ENCODE measurements around the gene PRSS38. TPM values are rescaled to one million over a fixed set of nuclear protein-coding genes. Genes with fewer than 3 reads are reported as not detected.
A peak's percentile ranks its signal among the peaks of the same experiment; 100 is the strongest.
"Not testable (repeated sequence)": the region's sequence is repeated elsewhere in the genome, so short reads cannot be mapped to it uniquely, and the experiment has no call there.

Gene PRSS38
- total and polyA plus RNA-seq, 5 experiments from 2014 or later = not detected

DNA sequence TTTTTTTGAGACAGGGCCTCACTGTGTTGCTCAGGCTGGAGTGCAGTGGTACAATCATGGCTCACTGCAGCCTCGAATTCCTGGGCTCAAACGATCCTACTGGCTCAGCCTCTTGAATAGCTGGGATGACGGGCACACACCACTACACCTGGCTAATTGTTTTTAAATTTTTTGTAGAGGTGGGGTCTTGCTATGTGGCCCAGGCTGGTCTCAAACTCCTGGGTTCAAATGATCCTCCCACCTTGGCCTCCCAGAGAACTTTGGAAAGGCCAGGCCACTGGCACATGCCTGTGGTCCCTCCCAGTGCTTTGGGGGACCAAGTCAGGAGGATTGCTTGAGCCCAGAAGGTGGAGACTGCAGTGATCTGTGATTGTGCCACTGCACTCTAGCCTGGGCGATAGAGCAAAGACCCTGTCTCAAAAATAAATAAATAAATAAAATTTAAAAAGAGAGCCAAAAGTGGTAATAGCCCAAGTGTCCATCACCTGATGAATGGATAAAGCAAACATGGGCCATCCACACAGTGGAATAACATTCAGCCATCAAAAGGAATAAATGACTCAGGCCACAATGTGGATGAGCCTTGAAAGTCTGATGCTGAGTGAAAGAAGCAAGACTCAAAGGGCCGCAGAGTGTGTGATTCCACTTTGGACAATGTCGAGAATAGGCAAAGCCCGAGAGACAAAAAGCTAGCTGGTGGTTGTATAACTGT is 40.8 kb downstream of the PRSS38 start:
- Mint-ChIP-seq H3K36me3 (no peaks in the 10 kb centered on the region), H3K4me3 (no peak overlapping the region), H3K9me3 (no peaks in the 10 kb centered on the region), H3K4me1 (peaks cover 0 to 7% (median 3%) of the 10 kb centered on the region in 4 donors), H3K27me3 (peaks cover 0 to 9% (median 2%) of the 10 kb centered on the region in 5 donors), H3K27ac (no peak overlapping the region)
- ATAC-seq = no peak
- POLR2A ChIA-PET = interaction anchor here (1.2 kb wide), 1 partner anchor 13 kb away, joined by 3 read pairs; no protein-coding TSS in a partner anchor
- no peak for DNase-seq

DNA sequence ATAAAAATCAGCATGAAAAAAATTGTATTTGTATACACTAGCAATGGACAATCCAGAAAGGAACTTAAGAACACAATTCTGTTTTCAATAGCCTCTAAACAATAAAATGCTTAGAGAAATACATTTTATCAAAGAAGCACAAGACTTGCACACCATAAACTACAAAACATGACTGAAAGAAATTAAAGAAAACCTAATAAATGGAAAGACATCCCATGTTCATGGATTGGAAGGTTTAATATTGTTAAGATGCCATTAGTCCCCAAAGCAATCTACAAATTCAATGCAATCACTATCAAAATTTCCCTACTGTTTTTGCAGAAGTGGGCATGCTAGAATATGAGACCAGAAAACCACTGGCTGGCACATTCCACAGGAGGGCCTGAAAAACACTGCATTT is 49.4 kb downstream of the PRSS38 start:
- Mint-ChIP-seq H3K36me3 (peaks cover 0 to 11% (median 9%) of the 10 kb centered on the region in 3 donors), H3K27ac (no peak overlapping the region), H3K4me3 (no peak overlapping the region), H3K9me3 (peaks cover 0 to 15% (median 9%) of the 10 kb centered on the region in 9 donors), H3K4me1 (peaks cover 12 to 24% (median 20%) of the 10 kb centered on the region in 4 donors), H3K27me3 (no peaks in the 10 kb centered on the region)
- no peak for DNase-seq
- no peak for ATAC-seq
- POLR2A ChIA-PET = interaction anchor here (0.8 kb wide), 1 partner anchor 11 kb away, joined by 3 read pairs; no protein-coding TSS in a partner anchor

DNA sequence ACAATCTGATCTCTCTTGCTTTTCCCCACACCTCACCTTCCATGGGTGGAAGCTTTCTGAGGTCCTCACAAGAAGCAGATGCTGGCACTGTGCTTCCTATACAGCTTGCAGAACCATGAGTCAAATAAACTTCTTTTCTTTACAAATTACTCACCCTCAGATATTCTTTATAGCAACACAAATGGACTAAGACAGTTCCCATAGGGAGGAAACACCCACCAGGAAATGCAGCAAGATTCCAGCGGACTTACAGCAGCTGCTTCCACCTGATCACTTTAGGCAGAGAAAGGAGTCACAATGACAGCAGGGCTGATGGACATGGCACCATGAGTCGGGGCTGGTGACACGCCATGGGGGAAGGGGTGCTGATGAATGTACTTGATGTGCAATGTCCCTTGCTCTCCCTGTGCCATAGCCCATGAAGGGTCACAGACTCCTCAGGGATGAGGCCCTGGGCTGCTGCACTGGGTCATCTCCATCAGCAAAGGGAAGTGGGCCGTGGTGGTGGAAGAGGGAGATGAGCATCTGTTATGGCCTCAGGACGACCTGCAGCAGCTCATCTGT is 53.9 kb downstream of the PRSS38 start:
- DNase-seq (no peak), ATAC-seq (no peak)
- Mint-ChIP-seq H3K9me3 (peaks cover 0 to 24% (median 16%) of the 10 kb centered on the region in 9 donors), H3K36me3 (peaks cover 0 to 17% (median 15%) of the 10 kb centered on the region in 3 donors), H3K27ac (peak overlapping the region in 8 of 10 donors; percentile 7 to 80 (median 48)), H3K4me1 (peaks cover 28 to 55% (median 44%) of the 10 kb centered on the region in 4 donors), H3K27me3 (peaks cover 0 to 4% (median 0%) of the 10 kb centered on the region in 5 donors), H3K4me3 (peak overlapping the region in 8 of 10 donors; percentile 35 to 82 (median 74))
- POLR2A ChIA-PET = interaction anchor here (0.8 to 3.1 kb wide), 4 partner anchors 12 to 104 kb away, joined by 3 to 23 read pairs (median 4); no protein-coding TSS in a partner anchor

DNA sequence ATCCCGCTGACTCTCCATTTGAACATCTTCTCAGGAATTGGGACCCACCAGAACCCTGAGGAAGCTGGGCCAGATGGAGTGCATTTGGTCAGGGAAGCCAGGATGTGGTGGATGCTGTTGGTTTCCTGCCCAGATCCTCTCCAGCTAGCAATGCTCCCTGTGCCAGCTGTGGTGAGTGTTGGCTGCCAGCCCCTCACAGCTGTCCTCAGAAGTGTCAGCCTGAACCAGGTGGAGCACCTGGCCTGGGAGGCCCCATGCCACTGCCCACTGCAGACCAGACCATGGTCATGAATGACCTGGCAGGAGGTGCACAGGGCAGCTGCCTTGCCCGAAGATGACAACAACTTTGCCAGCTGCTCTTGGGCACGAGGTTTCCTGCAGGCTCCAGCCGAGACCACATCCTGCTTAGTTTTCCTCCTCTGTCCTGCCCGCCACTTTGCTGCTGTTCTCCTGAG is 54.4 kb downstream of the PRSS38 start:
- POLR2A ChIA-PET = interaction anchor here (0.7 to 3.1 kb wide), 5 partner anchors 13 to 104 kb away, joined by 3 to 23 read pairs (median 3); no protein-coding TSS in a partner anchor
- peak overlapping the region in 8 of 10 donors; percentile 37 to 82 (median 73) for H3K27ac Mint-ChIP-seq
- DNase-seq (peak in 3 of 10 donors; percentile 31 to 61 (median 34)), ATAC-seq (peak; percentile 64 to 81)
- peaks cover 0 to 4% (median 0%) of the 10 kb centered on the region in 5 donors for H3K27me3 Mint-ChIP-seq
- peaks cover 28 to 55% (median 44%) of the 10 kb centered on the region in 4 donors for H3K4me1 Mint-ChIP-seq
- peaks cover 0 to 19% (median 11%) of the 10 kb centered on the region in 9 donors for H3K9me3 Mint-ChIP-seq
- peaks cover 0 to 17% (median 10%) of the 10 kb centered on the region in 3 donors for H3K36me3 Mint-ChIP-seq
- H3K4me3 Mint-ChIP-seq = peak overlapping the region; percentile 29 to 88 (median 74)

DNA sequence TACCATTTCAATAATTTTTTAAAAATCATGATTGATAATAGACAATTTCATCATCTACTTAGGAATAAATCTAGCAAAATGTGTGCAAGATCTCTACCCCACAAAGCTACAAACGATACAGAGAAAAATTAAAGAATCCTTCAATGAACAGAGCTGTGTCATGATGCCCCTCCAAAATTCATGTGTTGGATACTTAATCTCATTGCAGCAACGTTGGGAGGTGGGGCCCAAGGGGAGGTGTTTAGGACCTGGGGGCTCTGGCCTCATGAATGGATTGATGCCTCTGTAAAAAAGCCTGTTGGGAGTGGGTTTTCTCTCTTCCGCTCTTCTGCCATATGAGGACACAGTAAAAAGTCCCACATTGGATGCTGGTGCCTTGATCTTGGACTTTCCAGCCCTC is 54.9 kb downstream of the PRSS38 start:
- H3K4me3 Mint-ChIP-seq = peak overlapping the region; percentile 29 to 88 (median 74)
- peaks cover 0 to 17% (median 7%) of the 10 kb centered on the region in 3 donors for H3K36me3 Mint-ChIP-seq
- peaks cover 0 to 15% (median 10%) of the 10 kb centered on the region in 9 donors for H3K9me3 Mint-ChIP-seq
- no peak for DNase-seq
- peaks cover 28 to 55% (median 44%) of the 10 kb centered on the region in 4 donors for H3K4me1 Mint-ChIP-seq
- POLR2A ChIA-PET = interaction anchor here (0.6 to 3.1 kb wide), 6 partner anchors 15 to 105 kb away, joined by 3 to 23 read pairs (median 4); no protein-coding TSS in a partner anchor
- peaks cover 0 to 4% (median 0%) of the 10 kb centered on the region in 5 donors for H3K27me3 Mint-ChIP-seq
- peak overlapping the region in 8 of 10 donors; percentile 49 to 82 (median 73) for H3K27ac Mint-ChIP-seq
- ATAC-seq = peak in 1 of 2 donors; percentile 18

GRCh38 chr1:227871892-227872291 is 56.4 kb downstream of the PRSS38 start:
- DNase-seq, H3K27me3 Mint-ChIP-seq, ATAC-seq: not testable (repeated sequence)
- peaks cover 0 to 17% (median 7%) of the 10 kb centered on the region in 3 donors for H3K36me3 Mint-ChIP-seq
- peaks cover 0 to 15% (median 10%) of the 10 kb centered on the region in 9 donors for H3K9me3 Mint-ChIP-seq
- H3K27ac Mint-ChIP-seq = peak overlapping the region in 9 of 10 donors; percentile 26 to 79 (median 69)
- H3K4me3 Mint-ChIP-seq = peak overlapping the region in 8 of 10 donors; percentile 13 to 68 (median 48)
- H3K4me1 Mint-ChIP-seq = peaks cover 28 to 55% (median 42%) of the 10 kb centered on the region in 4 donors
- POLR2A ChIA-PET = interaction anchor here (0.8 to 3.1 kb wide), 4 partner anchors 9 to 84 kb away, joined by 3 to 23 read pairs (median 4); no protein-coding TSS in a partner anchor

DNA sequence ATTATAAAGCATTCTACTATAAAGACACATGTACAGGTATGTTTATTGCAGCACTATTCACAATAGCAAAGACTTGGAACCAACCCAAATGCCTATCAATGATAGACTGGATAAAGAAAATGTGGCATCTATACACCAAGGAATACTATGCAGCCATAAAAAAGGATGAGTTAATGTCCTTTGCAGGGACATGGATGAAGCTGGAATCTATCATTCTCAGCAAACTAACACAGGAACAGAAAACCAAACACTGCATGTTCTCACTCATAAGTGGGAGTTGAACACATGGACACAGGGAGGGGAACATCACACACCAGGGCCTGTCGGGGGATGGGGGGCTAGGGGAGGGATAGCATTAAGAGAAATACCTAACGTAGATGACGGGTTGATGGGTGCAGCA is 62.3 kb downstream of the PRSS38 start:
- DNase-seq, H3K4me3 Mint-ChIP-seq, POLR2A ChIA-PET, H3K27ac Mint-ChIP-seq, H3K27me3 Mint-ChIP-seq, ATAC-seq: not testable (repeated sequence)
- Mint-ChIP-seq H3K9me3 (peaks cover 0 to 10% (median 5%) of the 10 kb centered on the region in 9 donors), H3K4me1 (peaks cover 2 to 15% (median 10%) of the 10 kb centered on the region in 4 donors), H3K36me3 (peaks cover 0 to 17% (median 7%) of the 10 kb centered on the region in 3 donors)

DNA sequence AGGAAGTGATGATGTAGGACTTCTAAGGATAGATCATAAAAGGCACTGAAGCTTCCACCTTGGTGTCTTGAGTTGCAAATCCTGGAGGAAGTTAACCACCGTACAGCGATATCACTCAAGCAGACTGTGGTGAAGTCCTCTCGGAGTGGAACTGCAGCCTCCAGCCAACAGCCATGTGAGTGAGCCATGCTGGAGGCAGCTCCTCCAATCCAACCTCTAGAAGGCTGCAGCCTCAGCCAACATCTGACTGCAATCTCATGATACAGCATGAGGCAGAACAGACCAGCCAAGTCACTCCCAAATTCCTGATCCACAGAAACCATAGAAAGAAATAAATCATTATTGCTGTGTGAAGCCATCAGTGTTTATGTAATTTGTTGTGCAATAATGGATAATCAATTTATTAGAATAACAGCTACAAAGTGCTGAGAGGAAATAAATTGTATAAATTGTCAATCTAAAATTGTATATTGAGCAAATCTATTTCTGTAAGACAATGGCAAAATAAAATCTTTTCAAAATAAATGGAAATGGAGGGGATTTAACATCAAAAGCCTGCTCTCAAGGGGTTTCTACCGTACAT is 65.0 kb downstream of the PRSS38 start:
- ATAC-seq = no peak
- Mint-ChIP-seq H3K27ac (no peak overlapping the region), H3K9me3 (no peaks in the 10 kb centered on the region), H3K4me3 (no peak overlapping the region), H3K4me1 (peaks cover 5 to 32% (median 22%) of the 10 kb centered on the region in 4 donors), H3K27me3 (no peaks in the 10 kb centered on the region), H3K36me3 (no peaks in the 10 kb centered on the region)
- DNase-seq = no peak
- POLR2A ChIA-PET = interaction anchor here (1.2 kb wide), 1 partner anchor 8 kb away, joined by 4 read pairs; no protein-coding TSS in a partner anchor

GRCh38 chr1:227883073-227883520 is 67.6 kb downstream of the PRSS38 start:
- ATAC-seq (no peak), DNase-seq (peak in 1 of 10 donors; percentile 43)
- Mint-ChIP-seq H3K4me3 (peak overlapping the region in 1 of 10 donors; percentile 58), H3K27ac (peak overlapping the region in 6 of 10 donors; percentile 11 to 90 (median 72)), H3K36me3 (no peaks in the 10 kb centered on the region), H3K4me1 (peaks cover 12 to 45% (median 35%) of the 10 kb centered on the region in 4 donors), H3K9me3 (no peaks in the 10 kb centered on the region), H3K27me3 (no peaks in the 10 kb centered on the region)
- POLR2A ChIA-PET = interaction anchor here (3.4 kb wide), 1 partner anchor 109 kb away, joined by 15 read pairs; no protein-coding TSS in a partner anchor

GRCh38 chr1:227883641-227884301 is 68.3 kb downstream of the PRSS38 start:
- Mint-ChIP-seq H3K27ac (peak overlapping the region in 4 of 10 donors; percentile 34 to 71 (median 42)), H3K27me3 (no peaks in the 10 kb centered on the region), H3K9me3 (no peaks in the 10 kb centered on the region), H3K4me1 (peaks cover 12 to 49% (median 36%) of the 10 kb centered on the region in 4 donors), H3K4me3 (no peak overlapping the region), H3K36me3 (no peaks in the 10 kb centered on the region)
- no peak for ATAC-seq
- peak in 1 of 10 donors; percentile 50 for DNase-seq
- POLR2A ChIA-PET = interaction anchor here (3.4 to 4.5 kb wide), 2 partner anchors 14 to 110 kb away, joined by 15 to 23 read pairs; no protein-coding TSS in a partner anchor

GRCh38 chr1:227884370-227885134 is 69.1 kb downstream of the PRSS38 start:
- no peaks in the 10 kb centered on the region for H3K9me3 Mint-ChIP-seq
- DNase-seq (peak in 1 of 10 donors; percentile 57), ATAC-seq (no peak)
- peak overlapping the region in 8 of 10 donors; percentile 5 to 95 (median 63) for H3K27ac Mint-ChIP-seq
- no peaks in the 10 kb centered on the region for H3K27me3 Mint-ChIP-seq
- H3K4me1 Mint-ChIP-seq = peaks cover 14 to 53% (median 37%) of the 10 kb centered on the region in 4 donors
- H3K36me3 Mint-ChIP-seq = no peaks in the 10 kb centered on the region
- H3K4me3 Mint-ChIP-seq = peak overlapping the region in 9 of 10 donors; percentile 14 to 80 (median 54)
- POLR2A ChIA-PET = interaction anchor here (1.1 to 4.5 kb wide), 5 partner anchors 12 to 119 kb away, joined by 3 to 23 read pairs (median 12); no protein-coding TSS in a partner anchor

Measured in naive thymus-derived CD8-positive, alpha-beta T cell (primary cell).